Measurements from ENCODE around the gene OTOG.

DNA sequence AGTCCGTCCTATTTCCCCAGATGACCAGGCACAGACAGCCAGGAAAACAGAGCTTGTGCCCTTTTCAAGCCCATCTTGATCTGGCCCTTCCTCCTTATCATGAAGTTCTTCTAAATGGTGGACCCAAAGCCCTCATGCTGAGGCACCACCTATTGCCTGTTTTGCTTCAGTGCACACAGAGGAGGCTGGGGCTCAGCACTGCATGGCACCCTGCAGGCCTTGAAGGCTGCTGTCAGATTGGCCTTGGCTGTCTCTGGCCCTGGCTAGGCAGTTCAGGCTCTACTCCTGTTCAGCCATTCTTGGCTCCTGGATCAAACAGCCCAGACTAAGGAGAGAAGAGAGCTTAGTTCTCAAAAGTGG, 49.2 kb downstream of the OTOG start:
- TF ChIP-seq, protein P1, sequence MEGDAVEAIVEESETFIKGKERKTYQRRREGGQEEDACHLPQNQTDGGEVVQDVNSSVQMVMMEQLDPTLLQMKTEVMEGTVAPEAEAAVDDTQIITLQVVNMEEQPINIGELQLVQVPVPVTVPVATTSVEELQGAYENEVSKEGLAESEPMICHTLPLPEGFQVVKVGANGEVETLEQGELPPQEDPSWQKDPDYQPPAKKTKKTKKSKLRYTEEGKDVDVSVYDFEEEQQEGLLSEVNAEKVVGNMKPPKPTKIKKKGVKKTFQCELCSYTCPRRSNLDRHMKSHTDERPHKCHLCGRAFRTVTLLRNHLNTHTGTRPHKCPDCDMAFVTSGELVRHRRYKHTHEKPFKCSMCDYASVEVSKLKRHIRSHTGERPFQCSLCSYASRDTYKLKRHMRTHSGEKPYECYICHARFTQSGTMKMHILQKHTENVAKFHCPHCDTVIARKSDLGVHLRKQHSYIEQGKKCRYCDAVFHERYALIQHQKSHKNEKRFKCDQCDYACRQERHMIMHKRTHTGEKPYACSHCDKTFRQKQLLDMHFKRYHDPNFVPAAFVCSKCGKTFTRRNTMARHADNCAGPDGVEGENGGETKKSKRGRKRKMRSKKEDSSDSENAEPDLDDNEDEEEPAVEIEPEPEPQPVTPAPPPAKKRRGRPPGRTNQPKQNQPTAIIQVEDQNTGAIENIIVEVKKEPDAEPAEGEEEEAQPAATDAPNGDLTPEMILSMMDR (conservative IDR thresholded peaks at IDR 0.05 in 1 of 2, IDR thresholded peaks at IDR 0.05 in 1 of 2; ENCODE audit: extremely low read depth in 1 of 2, insufficient read depth in 1 of 2, low read depth in 1 of 2, low read length in 2 of 2) = no peak
- TF ChIP-seq EZH2 (IDR thresholded peaks at IDR 0.05; ENCODE audit: borderline replicate concordance, low read length) = no peak
